Measurements from ENCODE around the gene ALPK1. TPM values are rescaled to one million over a fixed set of nuclear protein-coding genes. Genes with fewer than 3 reads are reported as not detected.
"Not testable (repeated sequence)": the region's sequence is repeated elsewhere in the genome, so short reads cannot be mapped to it uniquely, and the experiment has no call there.

The ALPK1 gene
- total and polyA plus RNA-seq, 5 experiments from 2014 or later, result 2.3 to 12.6 (median 4.9) TPM

GRCh38 chr4:112451831-112452230 lies 154.7 kb downstream of the ALPK1 start:
- Mint-ChIP-seq H3K4me3 (no peak overlapping the region), H3K9me3 (peaks cover 0 to 12% (median 4%) of the 10 kb centered on the region in 9 donors), H3K27ac (no peak overlapping the region), H3K27me3 (peaks cover 0 to 13% (median 7%) of the 10 kb centered on the region in 5 donors), H3K4me1 (no peaks in the 10 kb centered on the region), H3K36me3 (peaks cover 0 to 11% (median 4%) of the 10 kb centered on the region in 3 donors)
- DNase-seq (no peak), ATAC-seq (no peak)
- POLR2A ChIA-PET, result no interaction called here

GRCh38 chr4:112453321-112453720 lies 156.2 kb downstream of the ALPK1 start:
- ATAC-seq (no peak), DNase-seq (no peak)
- Mint-ChIP-seq H3K36me3 (peaks cover 0 to 18% (median 4%) of the 10 kb centered on the region in 3 donors), H3K9me3 (peaks cover 0 to 26% (median 8%) of the 10 kb centered on the region in 9 donors), H3K4me1 (no peaks in the 10 kb centered on the region), H3K27me3 (peaks cover 2 to 24% (median 9%) of the 10 kb centered on the region in 5 donors), H3K4me3 (no peak overlapping the region), H3K27ac (no peak overlapping the region)
- POLR2A ChIA-PET, result no interaction called here

DNA sequence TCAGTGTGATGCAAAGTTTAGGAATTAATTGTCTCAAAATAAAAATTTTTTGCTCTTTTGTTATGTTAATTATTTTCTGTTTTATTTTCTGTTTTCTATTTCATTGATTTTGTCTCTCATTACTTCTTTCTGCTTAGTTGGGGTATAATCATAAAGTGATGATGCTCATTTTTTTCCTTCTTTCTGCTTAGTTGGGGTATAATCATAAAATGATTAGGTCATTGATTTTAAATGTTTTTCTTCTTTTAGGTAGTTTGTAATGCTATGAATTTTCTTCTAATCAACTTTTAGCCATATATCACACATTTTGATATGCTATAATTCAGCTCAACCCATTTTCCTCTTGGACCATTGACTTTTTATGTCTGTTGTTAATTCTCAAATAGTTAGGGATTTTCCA lies 175.1 kb downstream of the ALPK1 start:
- no peaks in the 10 kb centered on the region for H3K36me3 Mint-ChIP-seq
- no peaks in the 10 kb centered on the region for H3K4me1 Mint-ChIP-seq
- H3K27ac Mint-ChIP-seq, result no peak overlapping the region
- H3K4me3 Mint-ChIP-seq, result no peak overlapping the region
- ATAC-seq (no peak), DNase-seq (no peak)
- H3K27me3 Mint-ChIP-seq, result peaks cover 0 to 20% (median 0%) of the 10 kb centered on the region in 5 donors
- H3K9me3 Mint-ChIP-seq, result peaks cover 0 to 10% (median 0%) of the 10 kb centered on the region in 9 donors
- POLR2A ChIA-PET, result no interaction called here

GRCh38 chr4:112473985-112474384 lies 176.8 kb downstream of the ALPK1 start:
- Mint-ChIP-seq H3K27me3 (peaks cover 0 to 31% (median 4%) of the 10 kb centered on the region in 5 donors), H3K27ac (no peak overlapping the region), H3K9me3 (peaks cover 0 to 15% (median 8%) of the 10 kb centered on the region in 9 donors), H3K4me1 (no peaks in the 10 kb centered on the region), H3K4me3 (no peak overlapping the region), H3K36me3 (peaks cover 0 to under 1% (median 0%) of the 10 kb centered on the region in 3 donors)
- ATAC-seq (no peak), DNase-seq (no peak)
- POLR2A ChIA-PET, result no interaction called here

DNA sequence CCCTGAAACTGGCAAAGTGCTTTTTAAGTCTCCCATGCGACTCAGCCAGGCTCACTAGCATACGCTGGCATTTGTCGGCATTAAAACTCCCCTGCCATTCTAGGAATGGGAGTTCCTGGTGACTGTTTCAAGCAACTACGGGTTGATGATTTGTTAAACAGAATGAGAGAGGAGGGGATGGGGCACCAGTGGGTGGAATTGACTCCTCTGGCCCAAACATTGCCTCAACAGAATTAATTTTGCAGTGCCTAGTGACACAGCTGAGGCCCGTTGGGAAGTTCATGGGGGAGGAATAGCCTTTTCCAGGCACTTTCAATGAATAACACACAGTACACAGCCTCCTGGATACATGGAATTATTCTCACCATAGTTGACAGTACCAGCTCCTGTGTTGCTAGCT lies 188.8 kb downstream of the ALPK1 start:
- Mint-ChIP-seq H3K36me3 (peaks cover 5 to 27% (median 7%) of the 10 kb centered on the region in 3 donors), H3K4me3 (no peak overlapping the region), H3K27ac (peak overlapping the region in 1 of 10 donors; percentile 53), H3K4me1 (no peaks in the 10 kb centered on the region), H3K27me3 (peaks cover 5 to 36% (median 17%) of the 10 kb centered on the region in 5 donors), H3K9me3 (peaks cover 2 to 43% (median 28%) of the 10 kb centered on the region in 9 donors)
- ATAC-seq (no peak), DNase-seq (no peak)
- POLR2A ChIA-PET, result no interaction called here

- H3K27ac Mint-ChIP-seq, DNase-seq, H3K4me1 Mint-ChIP-seq, ATAC-seq, H3K4me3 Mint-ChIP-seq, POLR2A ChIA-PET: not testable (repeated sequence)
- H3K27me3 Mint-ChIP-seq, result peaks cover 8 to 37% (median 12%) of the 10 kb centered on the region in 5 donors
- H3K36me3 Mint-ChIP-seq, result peaks cover 4 to 27% (median 10%) of the 10 kb centered on the region in 3 donors
- peaks cover 0 to 37% (median 21%) of the 10 kb centered on the region in 9 donors for H3K9me3 Mint-ChIP-seq
These were observed 193.6 kb downstream of the ALPK1 start for GRCh38 chr4:112490808-112491207.

Other genes starting within 250 kb of the ALPK1 start
- gene FAM241A, start 151.9 kb upstream of the ALPK1 start, total RNA-seq, result 1 to 10 TPM; 3.2 to 3.7 TPM
- gene FAM241A, start 151.9 kb upstream of the ALPK1 start, polyA plus RNA-seq, result 1 to 10 TPM; 2.8 to 5.3 (median 4.1) TPM
- 10 to 100 TPM; 21.3 to 23.7 TPM for gene AP1AR, start 65.6 kb upstream of the ALPK1 start, total RNA-seq
- gene AP1AR, start 65.6 kb upstream of the ALPK1 start, polyA plus RNA-seq, result 10 to 100 TPM; 16.1 to 28.9 (median 16.8) TPM
- 10 to 100 TPM; 11.4 to 12.6 TPM for gene TIFA, start 11.5 kb upstream of the ALPK1 start, total RNA-seq
- gene TIFA, start 11.5 kb upstream of the ALPK1 start, polyA plus RNA-seq, result 10 to 100 TPM in 2 of 3 donors, 1 to 10 TPM in 1; 9.7 to 15.8 (median 13.7) TPM
- not detected for gene NEUROG2, start 218.8 kb downstream of the ALPK1 start, total RNA-seq
- not detected for gene NEUROG2, start 218.8 kb downstream of the ALPK1 start, polyA plus RNA-seq

Measured in naive thymus-derived CD8-positive, alpha-beta T cell (primary cell).